Measurements from ENCODE around the gene SLC36A3. TPM values are rescaled to one million over a fixed set of nuclear protein-coding genes. Genes with fewer than 3 reads are reported as not detected.
"Not testable (repeated sequence)": the region's sequence is repeated elsewhere in the genome, so short reads cannot be mapped to it uniquely, and the experiment has no call there.

Gene SLC36A3
- total RNA-seq, 1 experiment from 2014 or later: not detected

DNA sequence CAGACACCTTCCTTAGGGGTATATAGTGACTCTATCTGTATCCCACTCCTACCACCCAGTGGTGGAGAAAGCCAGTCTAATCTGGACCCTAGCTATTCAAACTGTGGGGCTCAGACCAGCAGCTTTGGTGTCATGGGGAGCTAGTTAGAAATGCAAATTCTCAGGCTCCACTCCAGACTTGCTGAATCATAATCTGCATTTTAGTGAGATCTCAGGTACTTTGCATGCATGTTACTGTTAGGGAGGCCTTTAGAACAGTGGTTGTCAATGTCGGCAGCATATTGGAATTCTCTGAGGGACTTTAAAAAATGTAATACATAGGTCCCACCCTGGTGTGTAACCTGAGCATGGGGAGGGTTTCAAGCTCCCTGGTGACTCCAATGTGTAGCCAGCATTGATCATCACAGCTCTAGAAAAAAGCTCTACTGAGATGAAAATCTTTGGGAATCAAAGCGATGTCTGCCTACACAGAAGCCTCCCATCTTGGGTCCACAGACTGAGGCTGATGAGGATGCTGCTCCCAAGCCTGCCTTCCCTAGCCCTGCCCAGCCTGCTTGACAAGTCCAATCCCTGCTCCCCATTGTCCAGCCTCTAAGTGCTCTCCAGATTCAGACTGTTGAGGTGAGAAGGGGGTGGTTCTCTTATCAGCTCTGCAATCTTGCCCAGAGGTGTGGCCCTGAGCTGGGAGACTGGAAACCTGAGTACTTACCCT is 62.5 kb downstream of the SLC36A3 start (continued):
- TF ChIP-seq, protein P1, sequence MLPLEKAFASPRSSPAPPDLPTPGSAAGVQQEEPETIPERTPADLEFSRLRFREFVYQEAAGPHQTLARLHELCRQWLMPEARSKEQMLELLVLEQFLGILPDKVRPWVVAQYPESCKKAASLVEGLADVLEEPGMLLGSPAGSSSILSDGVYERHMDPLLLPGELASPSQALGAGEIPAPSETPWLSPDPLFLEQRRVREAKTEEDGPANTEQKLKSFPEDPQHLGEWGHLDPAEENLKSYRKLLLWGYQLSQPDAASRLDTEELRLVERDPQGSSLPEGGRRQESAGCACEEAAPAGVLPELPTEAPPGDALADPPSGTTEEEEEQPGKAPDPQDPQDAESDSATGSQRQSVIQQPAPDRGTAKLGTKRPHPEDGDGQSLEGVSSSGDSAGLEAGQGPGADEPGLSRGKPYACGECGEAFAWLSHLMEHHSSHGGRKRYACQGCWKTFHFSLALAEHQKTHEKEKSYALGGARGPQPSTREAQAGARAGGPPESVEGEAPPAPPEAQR (CRISPR knock-in tag; IDR thresholded peaks at IDR 0.05): no peak

DNA sequence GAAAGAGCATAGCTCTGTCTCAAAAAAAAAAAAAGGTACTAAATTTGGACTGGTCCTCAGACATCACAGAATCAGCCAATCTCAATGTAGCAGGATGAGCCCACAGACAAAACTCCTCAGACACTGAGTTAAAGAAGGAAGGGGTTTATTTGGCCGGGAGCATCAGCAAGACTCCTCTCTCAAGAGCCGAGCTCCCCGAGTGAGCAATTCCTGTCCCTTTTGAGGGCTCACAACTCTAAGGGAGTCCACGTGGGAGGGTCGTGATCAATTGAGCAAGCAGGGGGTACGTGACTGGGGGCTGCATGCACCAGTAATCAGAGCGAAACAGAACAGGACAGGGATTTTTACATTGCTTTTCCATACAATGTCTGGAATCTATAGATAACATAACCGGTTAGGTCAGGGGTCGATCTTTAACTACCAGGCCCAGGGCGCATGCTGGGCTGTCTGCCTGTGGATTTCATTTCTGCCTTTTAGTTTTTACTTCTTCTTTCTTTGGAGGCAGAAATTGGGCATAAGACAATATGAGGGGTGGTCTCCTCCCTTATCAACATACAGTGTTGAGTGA is 63.2 kb downstream of the SLC36A3 start:
- peaks cover 35% of the 10 kb centered on the region for H3K4me1 Mint-ChIP-seq
- DNase-seq (ENCODE audit: low spot score); H3K4me3 Mint-ChIP-seq; H3K27ac Mint-ChIP-seq; ATAC-seq; POLR2A ChIA-PET; H3K9me3 Mint-ChIP-seq; H3K36me3 Mint-ChIP-seq; H3K27me3 Mint-ChIP-seq (ENCODE audit: low read depth): not testable (repeated sequence)
- CTCF ChIA-PET: interaction anchor here (0.9 to 5.2 kb wide), 8 partner anchors 13 to 189 kb away, joined by 4 to 70 read pairs (median 12); partner anchors contain the start of genes CCDC69 and GM2A

DNA sequence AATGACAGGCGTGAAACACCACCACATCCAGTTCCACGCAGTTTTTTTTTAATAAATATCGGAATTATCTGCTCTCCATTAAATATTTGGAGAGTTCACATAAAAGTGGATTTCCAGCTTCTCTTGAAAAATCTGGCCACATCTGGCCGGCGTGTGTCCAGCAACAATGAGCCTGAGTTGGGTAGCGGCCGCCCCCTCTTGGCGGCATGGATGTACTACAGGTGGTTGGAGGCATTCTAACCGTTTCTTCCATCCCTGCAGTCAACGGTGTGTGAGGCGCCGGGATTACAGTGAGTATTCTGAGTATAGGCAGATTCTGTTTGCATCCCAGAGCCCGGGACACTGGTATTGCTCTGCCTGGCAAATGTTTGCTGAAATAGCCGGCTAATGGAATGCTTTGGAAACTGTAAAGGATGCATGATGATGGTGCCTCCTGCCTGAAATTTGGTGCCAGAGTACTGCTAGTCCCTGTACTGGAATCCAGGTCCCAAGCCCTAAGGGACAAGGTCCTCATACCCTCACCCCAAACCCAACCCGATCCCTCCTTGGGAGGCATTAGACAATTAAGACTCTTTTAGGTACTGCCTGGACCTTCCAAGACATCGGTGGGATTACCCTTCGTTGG is 64.2 kb downstream of the SLC36A3 start:
- Mint-ChIP-seq H3K4me1 (peaks cover 35% of the 10 kb centered on the region), H3K9me3 (peaks cover 3% of the 10 kb centered on the region; the same call in 1 of the 2 replicates), H3K27me3 (ENCODE audit: low read depth) (no peaks in the 10 kb centered on the region), H3K4me3 (no peak overlapping the region), H3K27ac (no peak overlapping the region; the same call in 1 of the 2 replicates), H3K36me3 (no peaks in the 10 kb centered on the region)
- POLR2A ChIA-PET: interaction anchor here (1.0 to 1.4 kb wide), 2 partner anchors 13 to 16 kb away, joined by 5 to 7 read pairs; partner anchors contain the start of gene GM2A
- TF ChIP-seq TEAD1 (CRISPR knock-in tag; IDR thresholded peaks at IDR 0.05): no peak
- TF ChIP-seq, protein P2, sequence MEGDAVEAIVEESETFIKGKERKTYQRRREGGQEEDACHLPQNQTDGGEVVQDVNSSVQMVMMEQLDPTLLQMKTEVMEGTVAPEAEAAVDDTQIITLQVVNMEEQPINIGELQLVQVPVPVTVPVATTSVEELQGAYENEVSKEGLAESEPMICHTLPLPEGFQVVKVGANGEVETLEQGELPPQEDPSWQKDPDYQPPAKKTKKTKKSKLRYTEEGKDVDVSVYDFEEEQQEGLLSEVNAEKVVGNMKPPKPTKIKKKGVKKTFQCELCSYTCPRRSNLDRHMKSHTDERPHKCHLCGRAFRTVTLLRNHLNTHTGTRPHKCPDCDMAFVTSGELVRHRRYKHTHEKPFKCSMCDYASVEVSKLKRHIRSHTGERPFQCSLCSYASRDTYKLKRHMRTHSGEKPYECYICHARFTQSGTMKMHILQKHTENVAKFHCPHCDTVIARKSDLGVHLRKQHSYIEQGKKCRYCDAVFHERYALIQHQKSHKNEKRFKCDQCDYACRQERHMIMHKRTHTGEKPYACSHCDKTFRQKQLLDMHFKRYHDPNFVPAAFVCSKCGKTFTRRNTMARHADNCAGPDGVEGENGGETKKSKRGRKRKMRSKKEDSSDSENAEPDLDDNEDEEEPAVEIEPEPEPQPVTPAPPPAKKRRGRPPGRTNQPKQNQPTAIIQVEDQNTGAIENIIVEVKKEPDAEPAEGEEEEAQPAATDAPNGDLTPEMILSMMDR (IDR thresholded peaks at IDR 0.05): peak; percentile 91
- TF ChIP-seq, protein P3, sequence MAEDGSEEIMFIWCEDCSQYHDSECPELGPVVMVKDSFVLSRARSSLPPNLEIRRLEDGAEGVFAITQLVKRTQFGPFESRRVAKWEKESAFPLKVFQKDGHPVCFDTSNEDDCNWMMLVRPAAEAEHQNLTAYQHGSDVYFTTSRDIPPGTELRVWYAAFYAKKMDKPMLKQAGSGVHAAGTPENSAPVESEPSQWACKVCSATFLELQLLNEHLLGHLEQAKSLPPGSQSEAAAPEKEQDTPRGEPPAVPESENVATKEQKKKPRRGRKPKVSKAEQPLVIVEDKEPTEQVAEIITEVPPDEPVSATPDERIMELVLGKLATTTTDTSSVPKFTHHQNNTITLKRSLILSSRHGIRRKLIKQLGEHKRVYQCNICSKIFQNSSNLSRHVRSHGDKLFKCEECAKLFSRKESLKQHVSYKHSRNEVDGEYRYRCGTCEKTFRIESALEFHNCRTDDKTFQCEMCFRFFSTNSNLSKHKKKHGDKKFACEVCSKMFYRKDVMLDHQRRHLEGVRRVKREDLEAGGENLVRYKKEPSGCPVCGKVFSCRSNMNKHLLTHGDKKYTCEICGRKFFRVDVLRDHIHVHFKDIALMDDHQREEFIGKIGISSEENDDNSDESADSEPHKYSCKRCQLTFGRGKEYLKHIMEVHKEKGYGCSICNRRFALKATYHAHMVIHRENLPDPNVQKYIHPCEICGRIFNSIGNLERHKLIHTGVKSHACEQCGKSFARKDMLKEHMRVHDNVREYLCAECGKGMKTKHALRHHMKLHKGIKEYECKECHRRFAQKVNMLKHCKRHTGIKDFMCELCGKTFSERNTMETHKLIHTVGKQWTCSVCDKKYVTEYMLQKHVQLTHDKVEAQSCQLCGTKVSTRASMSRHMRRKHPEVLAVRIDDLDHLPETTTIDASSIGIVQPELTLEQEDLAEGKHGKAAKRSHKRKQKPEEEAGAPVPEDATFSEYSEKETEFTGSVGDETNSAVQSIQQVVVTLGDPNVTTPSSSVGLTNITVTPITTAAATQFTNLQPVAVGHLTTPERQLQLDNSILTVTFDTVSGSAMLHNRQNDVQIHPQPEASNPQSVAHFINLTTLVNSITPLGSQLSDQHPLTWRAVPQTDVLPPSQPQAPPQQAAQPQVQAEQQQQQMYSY (CRISPR knock-in tag; IDR thresholded peaks at IDR 0.05): no peak
- TF ChIP-seq EMX1 (CRISPR knock-in tag; IDR thresholded peaks at IDR 0.05): no peak
- CTCF ChIA-PET: interaction anchor here (0.6 to 5.2 kb wide), 48 partner anchors 9 to 414 kb away, joined by 3 to 70 read pairs (median 5); partner anchors contain the start of genes ANXA6, CCDC69, GM2A and GPX3
- DNase-seq (ENCODE audit: low spot score) (peak; percentile 81), ATAC-seq (peak; percentile 83)

DNA sequence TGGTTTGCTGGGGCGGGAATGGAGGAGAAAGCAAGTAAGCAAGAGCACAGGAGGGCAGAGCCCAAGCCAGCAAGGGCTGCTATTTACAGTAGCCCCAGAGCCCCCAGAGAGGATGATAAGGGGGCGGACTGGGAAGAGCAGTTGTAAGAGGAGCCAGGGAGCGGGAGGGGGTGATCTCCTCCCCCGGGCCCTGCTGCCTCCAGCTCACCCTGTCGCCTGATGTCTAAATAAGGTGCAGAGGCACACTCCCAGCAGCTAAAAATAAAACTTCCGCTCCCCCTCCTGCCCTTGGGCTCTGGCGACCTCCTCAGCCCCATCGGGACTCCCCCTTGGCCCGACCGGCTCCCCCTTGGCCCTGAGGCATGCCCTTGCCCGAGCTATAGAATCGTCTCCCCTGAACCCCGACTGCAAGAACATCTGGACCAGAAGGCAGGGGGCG is 65.2 kb downstream of the SLC36A3 start:
- ATAC-seq (peak; percentile 38), DNase-seq (ENCODE audit: low spot score) (peak; percentile 28)
- Mint-ChIP-seq H3K9me3 (peaks cover 3% of the 10 kb centered on the region; the same call in 1 of the 2 replicates), H3K4me3 (no peak overlapping the region), H3K4me1 (peaks cover 35% of the 10 kb centered on the region), H3K27ac (0 out of 2 replicates have a peak overlapping the region, but pooled peaks have one; percentile 1), H3K27me3 (ENCODE audit: low read depth) (no peaks in the 10 kb centered on the region), H3K36me3 (no peaks in the 10 kb centered on the region)
- ChIA-PET POLR2A (interaction anchor here (0.5 to 1.4 kb wide), 3 partner anchors 14 to 192 kb away, joined by 3 to 7 read pairs (median 4); partner anchors contain the start of genes CCDC69 and GM2A), CTCF (interaction anchor here (0.8 to 5.2 kb wide), 32 partner anchors 9 to 285 kb away, joined by 3 to 70 read pairs (median 6); partner anchors contain the start of genes ANXA6, CCDC69, GM2A and SLC36A1)
- TF ChIP-seq OVOL2 (CRISPR knock-in tag; IDR thresholded peaks at IDR 0.05; ENCODE audit: borderline replicate concordance) (no peak), FOXK1 (CRISPR knock-in tag; IDR thresholded peaks at IDR 0.05) (no peak), SMAD4 (CRISPR knock-in tag; IDR thresholded peaks at IDR 0.05) (no peak), ZBTB21 (CRISPR knock-in tag; IDR thresholded peaks at IDR 0.05; ENCODE audit: borderline replicate concordance) (no peak)
- TF ChIP-seq, protein P4, sequence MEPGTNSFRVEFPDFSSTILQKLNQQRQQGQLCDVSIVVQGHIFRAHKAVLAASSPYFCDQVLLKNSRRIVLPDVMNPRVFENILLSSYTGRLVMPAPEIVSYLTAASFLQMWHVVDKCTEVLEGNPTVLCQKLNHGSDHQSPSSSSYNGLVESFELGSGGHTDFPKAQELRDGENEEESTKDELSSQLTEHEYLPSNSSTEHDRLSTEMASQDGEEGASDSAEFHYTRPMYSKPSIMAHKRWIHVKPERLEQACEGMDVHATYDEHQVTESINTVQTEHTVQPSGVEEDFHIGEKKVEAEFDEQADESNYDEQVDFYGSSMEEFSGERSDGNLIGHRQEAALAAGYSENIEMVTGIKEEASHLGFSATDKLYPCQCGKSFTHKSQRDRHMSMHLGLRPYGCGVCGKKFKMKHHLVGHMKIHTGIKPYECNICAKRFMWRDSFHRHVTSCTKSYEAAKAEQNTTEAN (CRISPR knock-in tag; IDR thresholded peaks at IDR 0.05): no peak
- TF ChIP-seq, protein P5, sequence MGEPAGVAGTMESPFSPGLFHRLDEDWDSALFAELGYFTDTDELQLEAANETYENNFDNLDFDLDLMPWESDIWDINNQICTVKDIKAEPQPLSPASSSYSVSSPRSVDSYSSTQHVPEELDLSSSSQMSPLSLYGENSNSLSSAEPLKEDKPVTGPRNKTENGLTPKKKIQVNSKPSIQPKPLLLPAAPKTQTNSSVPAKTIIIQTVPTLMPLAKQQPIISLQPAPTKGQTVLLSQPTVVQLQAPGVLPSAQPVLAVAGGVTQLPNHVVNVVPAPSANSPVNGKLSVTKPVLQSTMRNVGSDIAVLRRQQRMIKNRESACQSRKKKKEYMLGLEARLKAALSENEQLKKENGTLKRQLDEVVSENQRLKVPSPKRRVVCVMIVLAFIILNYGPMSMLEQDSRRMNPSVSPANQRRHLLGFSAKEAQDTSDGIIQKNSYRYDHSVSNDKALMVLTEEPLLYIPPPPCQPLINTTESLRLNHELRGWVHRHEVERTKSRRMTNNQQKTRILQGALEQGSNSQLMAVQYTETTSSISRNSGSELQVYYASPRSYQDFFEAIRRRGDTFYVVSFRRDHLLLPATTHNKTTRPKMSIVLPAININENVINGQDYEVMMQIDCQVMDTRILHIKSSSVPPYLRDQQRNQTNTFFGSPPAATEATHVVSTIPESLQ (CRISPR knock-in tag; IDR thresholded peaks at IDR 0.05): no peak

Data from WTC11 (cell line).